ENCODE data around the gene WNK2.

DNA sequence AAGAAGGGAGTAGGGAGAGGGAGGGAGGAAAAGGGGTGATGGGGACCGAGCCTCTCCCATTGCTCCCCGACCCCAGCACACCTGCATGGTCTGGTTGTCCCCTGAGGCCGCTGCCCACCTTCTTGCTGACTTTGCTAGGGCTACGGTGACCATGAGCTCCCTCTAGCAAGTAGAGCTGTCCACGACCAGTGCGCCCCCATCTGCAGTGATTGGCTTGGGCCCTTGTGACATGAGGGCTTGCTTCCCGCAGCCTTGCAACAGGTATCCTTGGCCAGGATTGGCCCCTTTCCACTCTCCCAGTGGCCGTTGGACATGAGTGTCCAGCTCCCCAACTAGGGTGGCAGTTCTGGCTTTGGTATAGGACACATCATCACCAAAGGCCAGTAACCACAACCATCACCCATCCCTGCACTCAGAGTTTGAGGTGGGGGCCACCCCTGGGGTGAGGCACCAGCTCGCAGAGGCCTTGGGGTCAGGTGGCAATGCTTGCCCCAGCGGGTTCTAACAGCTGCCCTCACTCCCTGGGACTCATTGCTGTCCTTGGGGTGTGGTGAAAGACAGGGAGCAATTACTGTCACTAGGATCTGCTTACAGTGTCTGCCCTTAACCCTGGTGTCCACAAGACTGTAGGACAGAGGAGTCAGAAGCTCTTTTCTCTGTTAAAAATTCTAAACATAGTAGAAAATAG is 32.7 kb upstream of the WNK2 start:
- no peak for TF ChIP-seq EZH2 (IDR thresholded peaks at IDR 0.05)
- TF ChIP-seq POLR2AphosphoS5 (IDR thresholded peaks at IDR 0.05; ENCODE audit: borderline replicate concordance, low read depth, low read length), result no peak
- no peak for TF ChIP-seq FOXP2 (optimal IDR thresholded peaks at IDR 0.05; ENCODE audit: control extremely low read depth, extremely low read length, insufficient read depth)
